RWPE1 (cell line): Measurements from ENCODE around the gene GPC5.

ENCODE experiments used
- CTCF ChIA-PET: fragments of 350-600 bp; sonication (Branson Sonifier 250); formaldehyde crosslinking; extraction: SDS; loops from one replicate; lab custom pipeline; 2021; lab: Yijun Ruan, JAX
- POLR2A ChIA-PET: fragments of 400-600 bp; formaldehyde crosslinking; extraction: SDS; loops from one replicate; lab custom pipeline; 2020; ENCODE audit warnings: antibody characterized with exemption; ENCODE audit not compliant: low non-redundant PET; lab: Yijun Ruan, JAX
- DNase-seq: peaks from one replicate; pipeline ENCODE4 v3.0.0; 2012; ENCODE audit warnings: low spot score
- H3K27ac ChIP-seq: fragments of 450-650 bp; 2 replicates; pipeline ENCODE4 v1.5.1; 2017
- CTCF ChIP-seq: fragments of 450-650 bp; conservative IDR thresholded peaks from 2 replicates; pipeline ENCODE4 v1.5.1; 2017; ENCODE audit warnings: low read depth, mild to moderate bottlenecking

Gene GPC5

GRCh38 chr13:91553584-91553983 is 155.2 kb downstream of the GPC5 start:
- TF ChIP-seq CTCF, result no peak
- ChIA-PET CTCF (no interaction called here), POLR2A (no interaction called here)
- DNase-seq, result no peak
- H3K27ac ChIP-seq, result no peak overlapping the region

- no peak for DNase-seq
Observed at GRCh38 chr13:91554101-91554500, 155.7 kb downstream of the GPC5 start.

GRCh38 chr13:91557328-91558090 is 159.1 kb downstream of the GPC5 start:
- ChIA-PET CTCF (no interaction called here), POLR2A (no interaction called here)
- TF ChIP-seq CTCF, result no peak
- no peak for DNase-seq
- no peak overlapping the region for H3K27ac ChIP-seq

More at GRCh38 chr13:91554101-91554500, 155.7 kb downstream of the GPC5 start:
- POLR2A ChIA-PET, result no interaction called here
- no peak overlapping the region for H3K27ac ChIP-seq
- CTCF ChIA-PET, result no interaction called here
- TF ChIP-seq CTCF, result no peak

GRCh38 chr13:91563799-91564198 is 165.4 kb downstream of the GPC5 start:
- CTCF ChIA-PET, result no interaction called here
- no peak for TF ChIP-seq CTCF
- no peak for DNase-seq
- H3K27ac ChIP-seq, result no peak overlapping the region
- POLR2A ChIA-PET, result no interaction called here

GRCh38 chr13:91564396-91564795 is 166.0 kb downstream of the GPC5 start:
- CTCF ChIA-PET, result no interaction called here

GRCh38 chr13:91565296-91565695 is 166.9 kb downstream of the GPC5 start:
- POLR2A ChIA-PET, result no interaction called here
- no peak overlapping the region for H3K27ac ChIP-seq
- CTCF ChIA-PET, result no interaction called here
- no peak for TF ChIP-seq CTCF
- no peak for DNase-seq

More at GRCh38 chr13:91564396-91564795, 166.0 kb downstream of the GPC5 start:
- no peak for DNase-seq
- POLR2A ChIA-PET, result no interaction called here
- no peak for TF ChIP-seq CTCF
- no peak overlapping the region for H3K27ac ChIP-seq
